ENCODE measurements around the gene SC5D.

Gene SC5D

DNA sequence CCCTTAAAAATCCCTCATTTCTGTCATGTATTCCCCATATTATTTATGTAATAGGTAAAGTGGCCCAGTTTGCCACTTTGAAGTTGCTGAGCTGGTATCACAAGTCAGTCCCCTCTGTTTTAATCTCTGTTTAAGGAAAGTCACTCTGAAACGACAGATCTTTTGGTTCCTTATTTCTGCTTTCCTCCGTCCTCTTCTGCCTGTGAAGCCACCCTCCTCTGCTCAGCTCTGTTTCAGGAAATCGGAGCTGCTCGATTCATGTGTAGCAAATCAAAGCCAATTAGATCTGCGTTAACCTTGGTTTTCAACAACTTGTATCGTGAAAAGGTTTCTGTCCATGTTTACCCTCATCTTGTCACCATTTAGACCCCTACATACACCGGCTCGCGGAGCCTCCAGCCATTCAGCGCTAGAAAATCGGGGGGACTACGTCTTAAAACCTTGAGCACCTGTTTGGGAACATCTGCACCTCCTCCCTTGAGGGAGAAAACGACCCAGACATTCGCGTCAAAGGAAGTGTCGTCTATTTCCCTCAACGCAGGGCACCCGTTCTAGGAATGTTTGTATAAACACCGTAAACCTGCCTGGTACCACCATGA lies 576 bp upstream of the SC5D start:
- no peak for DNase-seq (ENCODE audit: low read depth, low spot score)

DNA sequence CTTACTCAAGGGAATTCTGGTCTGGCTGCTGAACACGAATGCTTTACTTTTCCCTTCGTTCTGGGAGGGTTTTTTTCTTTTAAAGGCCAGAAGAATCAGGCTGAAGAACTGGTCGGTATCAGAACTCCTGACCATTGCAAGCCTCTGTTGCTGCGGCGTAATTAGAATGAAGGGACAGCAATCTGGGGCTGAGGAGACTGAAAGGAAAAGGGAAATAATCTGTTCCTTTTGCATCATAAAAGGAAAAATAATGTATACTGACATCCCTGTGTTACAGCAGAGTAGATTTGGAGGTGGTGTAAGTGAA lies 670 bp downstream of the SC5D start:
- DNase-seq (ENCODE audit: low read depth, low spot score) = peak; percentile 3

GRCh38 chr11:121295246-121296029 lies 2.9 kb downstream of the SC5D start:
- DNase-seq (ENCODE audit: low read depth, low spot score) = no peak

- DNase-seq (ENCODE audit: low read depth, low spot score) = no peak
Observed at GRCh38 chr11:121297872-121298271, 5.3 kb downstream of the SC5D start.

GRCh38 chr11:121298774-121299173 lies 6.2 kb downstream of the SC5D start:
- no peak for DNase-seq (ENCODE audit: low read depth, low spot score)

- DNase-seq (ENCODE audit: low read depth, low spot score) = no peak
Observed at GRCh38 chr11:121299417-121299816, 6.8 kb downstream of the SC5D start.

DNA sequence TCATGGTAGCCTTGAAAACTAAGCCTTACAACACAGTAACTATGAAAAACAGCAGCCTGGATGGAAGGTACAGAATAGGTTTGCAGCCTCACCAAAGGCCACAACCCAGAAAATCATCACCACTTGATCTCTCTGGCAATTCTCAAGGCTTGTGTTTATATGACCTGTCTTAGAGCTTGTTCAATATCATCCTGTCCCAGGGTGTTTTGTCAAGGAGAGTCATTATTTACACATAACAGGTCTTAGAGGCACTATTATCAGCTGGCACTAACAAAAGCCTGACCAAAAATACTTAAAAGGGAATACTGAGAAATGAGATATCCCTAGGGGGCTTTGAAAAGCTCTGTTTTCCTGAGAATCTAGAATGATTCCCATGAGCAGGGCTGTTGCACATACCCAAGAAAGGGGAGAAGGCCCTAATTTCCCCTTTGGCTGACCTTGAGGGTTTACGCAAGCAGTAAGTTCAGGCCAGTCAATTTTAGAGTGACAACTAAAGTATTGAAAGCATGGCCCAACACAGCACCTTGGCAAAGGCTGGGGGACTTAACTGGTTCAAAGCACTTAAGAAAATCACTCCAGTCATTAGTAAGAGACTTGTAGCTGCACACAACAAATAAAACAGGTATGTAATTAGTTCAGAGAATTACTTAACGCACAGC lies 7.9 kb downstream of the SC5D start:
- no peak for DNase-seq (ENCODE audit: low read depth, low spot score)

DNA sequence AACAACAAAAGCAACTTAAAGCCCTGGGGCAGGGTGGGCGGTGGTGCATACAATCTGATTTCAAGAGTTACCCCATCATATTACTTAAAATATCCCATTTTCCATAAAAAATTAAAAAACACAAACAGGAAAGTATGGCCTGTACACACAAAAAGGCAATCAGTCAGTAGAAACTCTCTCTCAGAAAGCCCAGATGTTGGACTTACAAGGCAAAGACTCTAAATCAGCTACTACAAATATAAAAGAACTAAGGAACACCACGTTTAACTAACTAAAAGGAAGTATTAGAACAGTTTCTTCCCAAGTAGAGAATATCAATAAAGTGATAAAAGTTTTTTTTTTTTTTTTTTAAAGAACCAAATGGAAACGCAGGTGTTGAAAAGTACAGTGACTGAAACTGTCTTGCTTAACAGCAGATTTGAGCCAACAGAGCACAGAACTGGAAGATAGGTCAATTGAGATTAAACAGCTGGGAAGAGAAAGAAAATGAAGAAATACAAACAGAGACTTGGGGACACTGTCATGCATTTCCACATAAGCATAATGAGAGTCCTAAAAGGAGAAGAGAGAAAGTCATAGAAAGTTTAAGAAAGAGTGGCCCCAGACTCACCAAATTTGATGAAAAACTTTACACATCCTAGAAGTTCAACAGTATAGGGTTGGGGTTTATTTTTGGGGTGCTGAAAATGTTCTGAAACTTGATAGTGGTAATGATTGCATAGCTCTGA lies 8.6 kb downstream of the SC5D start:
- DNase-seq (ENCODE audit: low read depth, low spot score) = no peak

DNA sequence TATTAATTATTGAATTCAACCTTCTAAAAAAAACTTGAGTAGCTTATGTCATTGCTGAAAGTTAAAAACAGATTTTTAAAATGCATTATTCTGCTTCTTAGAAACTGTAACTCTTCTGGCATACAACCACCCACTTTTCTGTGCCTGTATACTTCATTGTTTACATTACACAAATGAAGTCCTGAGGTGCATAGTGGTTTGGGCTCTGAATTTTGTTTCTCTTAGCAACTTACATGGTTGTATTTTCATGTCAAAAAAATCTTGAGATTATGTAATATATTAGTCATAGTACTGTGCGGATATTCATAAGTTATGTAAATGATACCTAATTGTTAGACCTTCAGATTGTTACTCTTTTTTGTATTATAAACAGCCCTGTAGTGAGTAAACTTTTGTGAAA lies 12.2 kb downstream of the SC5D start:
- DNase-seq (ENCODE audit: low read depth, low spot score) = no peak

- no peak for DNase-seq (ENCODE audit: low read depth, low spot score)
Observed at GRCh38 chr11:121308816-121309215, 16.2 kb downstream of the SC5D start.

GRCh38 chr11:121309688-121310087 lies 17.1 kb downstream of the SC5D start:
- DNase-seq (ENCODE audit: low read depth, low spot score) = no peak

- DNase-seq (ENCODE audit: low read depth, low spot score) = no peak
Observed at GRCh38 chr11:121310908-121311307, 18.3 kb downstream of the SC5D start.

DNA sequence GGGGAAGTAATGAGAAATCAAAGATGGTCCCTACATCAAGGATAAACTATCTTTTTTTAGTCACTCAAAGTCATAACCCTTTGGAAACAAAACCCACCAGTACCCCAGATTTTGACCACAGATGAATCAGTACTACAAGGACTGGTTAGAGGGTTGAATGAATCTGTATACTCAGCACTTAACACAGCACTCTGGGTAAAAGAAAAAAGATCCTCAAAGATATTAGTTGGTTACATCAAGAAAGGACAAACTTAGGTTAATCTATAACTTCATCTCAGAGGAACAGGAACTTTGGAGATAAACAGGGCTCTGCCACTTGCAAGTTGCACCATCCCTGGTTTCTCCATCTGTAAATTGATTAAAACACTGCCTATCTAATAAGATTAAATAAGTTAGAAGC lies 18.8 kb downstream of the SC5D start:
- no peak for DNase-seq (ENCODE audit: low read depth, low spot score)

- DNase-seq (ENCODE audit: low read depth, low spot score) = no peak
Observed at GRCh38 chr11:121312483-121312882, 19.9 kb downstream of the SC5D start.

GRCh38 chr11:121318848-121319834 lies 26.6 kb downstream of the SC5D start:
- DNase-seq (ENCODE audit: low read depth, low spot score) = peak; percentile 23

- DNase-seq (ENCODE audit: low read depth, low spot score) = no peak
Observed at GRCh38 chr11:121321614-121322243, 29.2 kb downstream of the SC5D start.

DNA sequence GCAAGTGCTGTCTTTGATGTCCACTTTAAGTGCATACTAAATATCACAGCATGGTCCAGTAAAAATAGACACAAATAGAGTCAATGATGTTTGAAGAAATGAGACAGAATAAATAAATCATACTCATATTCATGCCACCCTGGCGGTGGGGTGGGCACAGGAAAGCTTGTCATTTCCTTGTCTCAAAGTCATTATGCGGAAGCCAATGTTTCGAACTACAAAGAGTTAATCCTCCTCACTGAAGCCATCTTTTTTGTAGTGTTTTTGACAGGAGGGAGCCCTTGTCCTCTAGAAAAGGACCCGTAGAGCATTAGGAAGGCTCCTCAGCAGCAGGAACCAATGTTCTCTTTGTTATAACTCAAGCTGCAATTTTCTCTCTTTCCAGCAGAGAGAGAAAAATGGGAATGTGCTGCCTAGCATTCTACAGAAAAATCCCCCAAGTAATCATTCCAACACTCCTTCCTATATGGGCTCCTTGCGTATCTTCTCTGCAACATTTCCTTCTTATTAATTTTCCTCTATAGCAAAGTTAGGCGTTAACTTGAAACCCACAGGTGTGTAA lies 30.6 kb downstream of the SC5D start:
- DNase-seq (ENCODE audit: low read depth, low spot score) = no peak

DNA sequence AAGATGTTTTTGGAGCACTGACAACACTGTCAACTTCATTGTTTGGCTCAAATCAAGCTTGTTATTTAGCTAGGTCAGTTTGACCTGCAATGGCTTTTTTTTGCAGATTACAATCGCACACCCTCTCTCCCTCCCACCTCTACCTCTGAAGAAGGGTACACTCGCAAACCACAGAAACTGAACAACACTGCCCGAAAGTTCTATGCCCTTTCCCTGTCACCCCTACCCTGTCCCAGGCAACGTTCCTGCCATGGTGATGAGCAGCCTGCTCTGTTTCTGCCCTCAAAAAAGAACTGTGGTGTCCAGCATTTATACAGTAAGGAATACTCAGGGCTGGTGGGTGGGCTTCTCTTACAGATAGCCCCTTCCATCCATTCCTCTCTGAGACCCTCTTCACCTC lies 33.7 kb downstream of the SC5D start:
- no peak for DNase-seq (ENCODE audit: low read depth, low spot score)

GRCh38 chr11:121327553-121327952 lies 35.0 kb downstream of the SC5D start:
- DNase-seq (ENCODE audit: low read depth, low spot score) = no peak

- no peak for DNase-seq (ENCODE audit: low read depth, low spot score)
Observed at GRCh38 chr11:121328176-121328966, 35.8 kb downstream of the SC5D start.
